ENCODE measurements around the gene STX17.

GRCh38 chr9:99978221-99978620, 71.8 kb downstream of the STX17 start:
- TF ChIP-seq, protein P1, sequence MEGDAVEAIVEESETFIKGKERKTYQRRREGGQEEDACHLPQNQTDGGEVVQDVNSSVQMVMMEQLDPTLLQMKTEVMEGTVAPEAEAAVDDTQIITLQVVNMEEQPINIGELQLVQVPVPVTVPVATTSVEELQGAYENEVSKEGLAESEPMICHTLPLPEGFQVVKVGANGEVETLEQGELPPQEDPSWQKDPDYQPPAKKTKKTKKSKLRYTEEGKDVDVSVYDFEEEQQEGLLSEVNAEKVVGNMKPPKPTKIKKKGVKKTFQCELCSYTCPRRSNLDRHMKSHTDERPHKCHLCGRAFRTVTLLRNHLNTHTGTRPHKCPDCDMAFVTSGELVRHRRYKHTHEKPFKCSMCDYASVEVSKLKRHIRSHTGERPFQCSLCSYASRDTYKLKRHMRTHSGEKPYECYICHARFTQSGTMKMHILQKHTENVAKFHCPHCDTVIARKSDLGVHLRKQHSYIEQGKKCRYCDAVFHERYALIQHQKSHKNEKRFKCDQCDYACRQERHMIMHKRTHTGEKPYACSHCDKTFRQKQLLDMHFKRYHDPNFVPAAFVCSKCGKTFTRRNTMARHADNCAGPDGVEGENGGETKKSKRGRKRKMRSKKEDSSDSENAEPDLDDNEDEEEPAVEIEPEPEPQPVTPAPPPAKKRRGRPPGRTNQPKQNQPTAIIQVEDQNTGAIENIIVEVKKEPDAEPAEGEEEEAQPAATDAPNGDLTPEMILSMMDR (IDR thresholded peaks at IDR 0.05) = no peak
- TF ChIP-seq POLR2A (IDR thresholded peaks at IDR 0.05) = no peak
